K562 (cell line): ENCODE measurements around the gene PRDX2. TPM values are rescaled to one million over a fixed set of nuclear protein-coding genes. Genes with fewer than 3 reads are reported as not detected.

Source experiments
- ESRRA ChIP-seq: fragments of 450-650 bp; IDR thresholded peaks from 2 replicates; pipeline ENCODE4 v1.6.1; 2014; ENCODE audit warnings: low read depth, mild to moderate bottlenecking, moderate library complexity, borderline replicate concordance
- HBP1 ChIP-seq: fragments of 450-650 bp; formaldehyde crosslinking; IDR thresholded peaks from 2 replicates; pipeline ENCODE4 v1.4.0; 2022; ENCODE audit warnings: missing genetic modification characterization
- HDAC8 ChIP-seq: fragments of 450-650 bp; IDR thresholded peaks from 2 replicates; pipeline ENCODE4 v1.6.1; 2016; ENCODE audit warnings: mild to moderate bottlenecking, missing genetic modification characterization, moderate library complexity, missing compliant biosample characterization
- MBD2 ChIP-seq: sonication (generic); IDR thresholded peaks from 2 replicates; pipeline ENCODE4 v1.6.1; 2016; ENCODE audit warnings: low read depth, borderline replicate concordance
- MXD1 ChIP-seq: fragments of 250-450 bp; sonication (Bioruptor Pico); IDR thresholded peaks from 2 replicates; pipeline ENCODE4 v1.8.0; 2021; ENCODE audit warnings: borderline replicate concordance, mild to moderate bottlenecking, moderate library complexity; ENCODE audit not compliant: poor library complexity, severe bottlenecking
- POLR2A ChIP-seq: fragments of 450-650 bp; conservative IDR thresholded peaks from 2 replicates; pipeline ENCODE4 v1.6.1; 2016
- RBBP5 ChIP-seq: fragments of 200-600 bp; sonication (generic); IDR thresholded peaks from 2 replicates; pipeline ENCODE4 v1.6.1; 2012; ENCODE audit warnings: borderline replicate concordance, mild to moderate bottlenecking, low read length, control low read depth, inconsistent platforms; ENCODE audit not compliant: insufficient read depth, poor library complexity, severe bottlenecking
- SREBF1 ChIP-seq: fragments of 150-350 bp; IDR thresholded peaks from 2 replicates; pipeline ENCODE4 v1.6.1; 2014; ENCODE audit warnings: antibody characterized with exemption, low read depth, low read length, borderline replicate concordance
- ZNF3 ChIP-seq: fragments of 250-450 bp; sonication (Bioruptor Pico); IDR thresholded peaks from 2 replicates; pipeline ENCODE4 v1.5.0; 2021; ENCODE audit warnings: mild to moderate bottlenecking, moderate library complexity
- ZNF696 ChIP-seq: fragments of 250-450 bp; sonication (Bioruptor Pico); conservative IDR thresholded peaks from 2 replicates; pipeline ENCODE4 v1.4.0; 2020; ENCODE audit warnings: mild to moderate bottlenecking, moderate library complexity
- ZNF830 ChIP-seq: fragments of 250-450 bp; sonication (Bioruptor Pico); IDR thresholded peaks from 2 replicates; pipeline ENCODE4 v1.5.0; 2021; ENCODE audit warnings: mild to moderate bottlenecking
- polyA plus RNA-seq, 8 experiments: library from polyadenylated mRNA; depleted of rRNA in 4 of 8; stranded (reverse) in 5 of 8; unstranded in 3 of 8; fragments of >200 nt; fragmentation: Nextera tagmentation in 2 of 8; fragmentation: Illumina TruSeq in 1 of 8; extraction: Ambion mirVana in 2 of 8; extraction: Trizol in 1 of 8; gene quantifications; 2 replicates each; pipeline versions ENCODE4 v1.2.1 to v1.2.3, GENCODE V29; 2011 to 2014; ENCODE audit warnings: inconsistent platforms in 1 of 8, missing spikeins in 1 of 8
- total RNA-seq, 7 experiments: library from RNA; depleted of rRNA in 6 of 7; stranded (reverse); fragments of >200 nt in 6 of 7; fragmentation: Illumina TruSeq in 2 of 7; extraction: Trizol in 2 of 7; gene quantifications; 2 replicates each; pipeline versions ENCODE4 v1.2.1 to v1.2.3, GENCODE V29; 2011 to 2021; ENCODE audit warnings: low replicate concordance in 1 of 7
- TF ChIP-seq, protein P1 (sequence below): fragments of 450-650 bp; IDR thresholded peaks from 2 replicates; pipeline ENCODE4 v1.7.1; 2018; ENCODE audit warnings: mild to moderate bottlenecking, low read depth; ENCODE audit not compliant: partially characterized antibody
- TF ChIP-seq, protein P2 (sequence below), 3 experiments: fragments of 200-800 bp in 1 of 3; fragments of 250-450 bp in 1 of 3; fragments of 450-650 bp in 1 of 3; sonication (Bioruptor Pico) in 1 of 3; sonication (Bioruptor generic) in 1 of 3; formaldehyde crosslinking in 1 of 3; IDR thresholded peaks; 2 replicates each; pipeline versions ENCODE4 v1.6.1 to v1.8.0; 2016 to 2022; ENCODE audit warnings: mild to moderate bottlenecking in 2 of 3, missing genetic modification characterization in 2 of 3, missing compliant biosample characterization in 1 of 3, moderate library complexity in 1 of 3
- TF ChIP-seq, protein P3 (sequence below), 3 experiments: fragments of 200-800 bp in 1 of 3; sonication (Bioruptor generic) in 1 of 3; sonication (generic) in 1 of 3; formaldehyde crosslinking in 1 of 3; IDR thresholded peaks; 2 replicates each; pipeline versions ENCODE4 v1.6.1 to v1.8.0; 2016 to 2022; ENCODE audit warnings: mild to moderate bottlenecking in 2 of 3, missing compliant biosample characterization in 2 of 3, missing genetic modification characterization in 2 of 3, missing genetic modification reagents in 1 of 3

Gene PRDX2
- total and polyA plus RNA-seq, 9 of the 15 experiments (the other 6 are each of a cell fraction or from before 2014, with no cell fraction given): 206 to 1,183 (median 415) TPM

- TF ChIP-seq HBP1 (CRISPR knock-in tag) (no peak), POLR2A (peak; percentile 86), ZNF830 (CRISPR knock-in tag) (no peak), SREBF1 (peak; percentile 73; the same call in 1 of the 2 replicates), ZNF3 (CRISPR knock-in tag) (no peak), ZNF696 (CRISPR knock-in tag) (no peak), MXD1 (CRISPR knock-in tag) (peak; percentile 19), HDAC8 (no peak), MBD2 (peak; percentile 56; the same call in 1 of the 2 replicates), ESRRA (peak; percentile 42; the same call in 1 of the 2 replicates), RBBP5 (peak; percentile 30)
- TF ChIP-seq, protein P1, sequence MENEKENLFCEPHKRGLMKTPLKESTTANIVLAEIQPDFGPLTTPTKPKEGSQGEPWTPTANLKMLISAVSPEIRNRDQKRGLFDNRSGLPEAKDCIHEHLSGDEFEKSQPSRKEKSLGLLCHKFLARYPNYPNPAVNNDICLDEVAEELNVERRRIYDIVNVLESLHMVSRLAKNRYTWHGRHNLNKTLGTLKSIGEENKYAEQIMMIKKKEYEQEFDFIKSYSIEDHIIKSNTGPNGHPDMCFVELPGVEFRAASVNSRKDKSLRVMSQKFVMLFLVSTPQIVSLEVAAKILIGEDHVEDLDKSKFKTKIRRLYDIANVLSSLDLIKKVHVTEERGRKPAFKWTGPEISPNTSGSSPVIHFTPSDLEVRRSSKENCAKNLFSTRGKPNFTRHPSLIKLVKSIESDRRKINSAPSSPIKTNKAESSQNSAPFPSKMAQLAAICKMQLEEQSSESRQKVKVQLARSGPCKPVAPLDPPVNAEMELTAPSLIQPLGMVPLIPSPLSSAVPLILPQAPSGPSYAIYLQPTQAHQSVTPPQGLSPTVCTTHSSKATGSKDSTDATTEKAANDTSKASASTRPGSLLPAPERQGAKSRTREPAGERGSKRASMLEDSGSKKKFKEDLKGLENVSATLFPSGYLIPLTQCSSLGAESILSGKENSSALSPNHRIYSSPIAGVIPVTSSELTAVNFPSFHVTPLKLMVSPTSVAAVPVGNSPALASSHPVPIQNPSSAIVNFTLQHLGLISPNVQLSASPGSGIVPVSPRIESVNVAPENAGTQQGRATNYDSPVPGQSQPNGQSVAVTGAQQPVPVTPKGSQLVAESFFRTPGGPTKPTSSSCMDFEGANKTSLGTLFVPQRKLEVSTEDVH: peak; percentile 78
- TF ChIP-seq, protein P2, sequence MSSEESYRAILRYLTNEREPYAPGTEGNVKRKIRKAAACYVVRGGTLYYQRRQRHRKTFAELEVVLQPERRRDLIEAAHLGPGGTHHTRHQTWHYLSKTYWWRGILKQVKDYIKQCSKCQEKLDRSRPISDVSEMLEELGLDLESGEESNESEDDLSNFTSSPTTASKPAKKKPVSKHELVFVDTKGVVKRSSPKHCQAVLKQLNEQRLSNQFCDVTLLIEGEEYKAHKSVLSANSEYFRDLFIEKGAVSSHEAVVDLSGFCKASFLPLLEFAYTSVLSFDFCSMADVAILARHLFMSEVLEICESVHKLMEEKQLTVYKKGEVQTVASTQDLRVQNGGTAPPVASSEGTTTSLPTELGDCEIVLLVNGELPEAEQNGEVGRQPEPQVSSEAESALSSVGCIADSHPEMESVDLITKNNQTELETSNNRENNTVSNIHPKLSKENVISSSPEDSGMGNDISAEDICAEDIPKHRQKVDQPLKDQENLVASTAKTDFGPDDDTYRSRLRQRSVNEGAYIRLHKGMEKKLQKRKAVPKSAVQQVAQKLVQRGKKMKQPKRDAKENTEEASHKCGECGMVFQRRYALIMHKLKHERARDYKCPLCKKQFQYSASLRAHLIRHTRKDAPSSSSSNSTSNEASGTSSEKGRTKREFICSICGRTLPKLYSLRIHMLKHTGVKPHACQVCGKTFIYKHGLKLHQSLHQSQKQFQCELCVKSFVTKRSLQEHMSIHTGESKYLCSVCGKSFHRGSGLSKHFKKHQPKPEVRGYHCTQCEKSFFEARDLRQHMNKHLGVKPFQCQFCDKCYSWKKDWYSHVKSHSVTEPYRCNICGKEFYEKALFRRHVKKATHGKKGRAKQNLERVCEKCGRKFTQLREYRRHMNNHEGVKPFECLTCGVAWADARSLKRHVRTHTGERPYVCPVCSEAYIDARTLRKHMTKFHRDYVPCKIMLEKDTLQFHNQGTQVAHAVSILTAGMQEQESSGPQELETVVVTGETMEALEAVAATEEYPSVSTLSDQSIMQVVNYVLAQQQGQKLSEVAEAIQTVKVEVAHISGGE (CRISPR knock-in tag; IDR thresholded peaks at IDR 0.05): peak in 1 of 3 experiments; percentile 64; a peak in 1 of 6 replicates
- TF ChIP-seq, protein P3, sequence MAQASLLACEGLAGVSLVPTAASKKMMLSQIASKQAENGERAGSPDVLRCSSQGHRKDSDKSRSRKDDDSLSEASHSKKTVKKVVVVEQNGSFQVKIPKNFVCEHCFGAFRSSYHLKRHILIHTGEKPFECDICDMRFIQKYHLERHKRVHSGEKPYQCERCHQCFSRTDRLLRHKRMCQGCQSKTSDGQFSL (CRISPR knock-in tag; IDR thresholded peaks at IDR 0.05): no peak
- TF ChIP-seq, protein P3 (tag; IDR thresholded peaks at IDR 0.05): 0 out of 4 replicates have a peak, but pooled peaks of 1 of the 2 experiments have one; percentile 30
These were observed 4.9 kb upstream of the PRDX2 start, which contains the start of gene RNASEH2A (continued) for GRCh38 chr19:12806242-12807081.
